ENCODE measurements around the gene EBLN1. TPM values are rescaled to one million over a fixed set of nuclear protein-coding genes. Genes with fewer than 3 reads are reported as not detected.

The EBLN1 gene
- total and polyA plus RNA-seq, 2 of the 8 experiments (the other 6 are each of a cell fraction or from before 2014, with no cell fraction given): not detected

DNA sequence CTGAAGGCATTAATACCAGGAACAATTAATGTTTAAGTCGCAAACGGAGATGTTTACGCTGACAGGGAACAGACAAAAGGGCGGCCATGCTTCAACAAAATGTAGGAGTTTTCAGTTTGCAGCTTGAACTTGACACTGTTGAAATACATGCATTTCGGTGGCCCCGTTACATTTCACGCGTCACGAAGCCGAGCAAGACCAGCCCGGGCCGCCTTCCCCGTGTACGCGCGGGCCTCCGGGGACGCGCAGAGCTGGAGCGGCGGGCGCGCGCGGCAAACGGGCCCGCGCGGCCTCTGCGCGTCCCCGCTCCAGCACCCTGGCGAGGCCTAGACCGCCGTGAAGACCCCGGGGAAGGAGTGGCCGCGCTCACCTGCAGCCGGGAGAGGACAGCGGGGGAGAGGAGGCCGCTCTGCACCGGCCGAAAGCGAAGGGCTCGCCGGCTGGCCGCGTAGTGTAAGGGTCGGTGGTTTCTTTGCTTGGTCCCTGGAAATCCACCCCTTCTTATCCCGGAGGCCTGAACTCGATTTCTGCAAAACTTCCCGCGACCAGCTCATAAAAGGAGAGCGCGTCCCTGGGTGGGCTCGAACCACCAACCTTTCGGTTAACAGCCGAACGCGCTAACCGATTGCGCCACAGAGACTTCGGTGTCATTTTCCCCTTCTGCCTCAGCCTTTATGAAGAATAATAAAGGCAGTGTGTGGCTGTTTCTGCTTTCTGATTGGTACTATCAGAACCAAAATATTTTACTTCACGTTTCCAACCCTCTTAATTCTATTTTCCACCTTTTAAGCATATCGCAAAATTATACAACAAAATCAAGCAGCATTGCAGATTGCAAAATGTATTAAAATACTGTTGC, 11.4 kb upstream of the EBLN1 start:
- Histone ChIP-seq H2BK120ac (replicated peaks; ENCODE audit: low read depth, low read length) (no peak overlapping the region), H3K9me3 (ENCODE audit: insufficient read depth in 2 of 2, low read depth in 1 of 2, low read length in 1 of 2) (no peaks in the 10 kb centered on the region), H3K4ac (replicated peaks; ENCODE audit: insufficient read length, low read depth, low read length) (no peak overlapping the region), H3K18ac (ENCODE audit: extremely low read depth, low read length) (peak overlapping the region; percentile 76; the same call in 1 of the 2 replicates), H2BK12ac (ENCODE audit: low read depth, low read length) (no peak overlapping the region), H4K8ac (ENCODE audit: extremely low read depth, insufficient read depth, low read length) (no peak overlapping the region), H3K9ac (replicated peaks in 1 of 4; ENCODE audit: extremely low read depth in 1 of 4, low read depth in 3 of 4, low read length in 3 of 4) (peak overlapping the region; percentile 81 to 85 (median 84)), H3K79me1 (ENCODE audit: low read depth, low read length) (no peaks in the 10 kb centered on the region), H4K5ac (ENCODE audit: insufficient read length, low read depth, low read length) (peak overlapping the region; percentile 55), H3K27me3 (replicated peaks in 1 of 4; ENCODE audit: control insufficient read depth in 3 of 4, extremely low read depth in 1 of 4, insufficient read depth in 3 of 4, low read length in 3 of 4) (peaks cover 0 to 2% (median 0%) of the 10 kb centered on the region in 4 experiments; a peak in 1 of 7 replicates), H3K27ac (ENCODE audit: low read depth, low read length) (peak overlapping the region; percentile 71; the same call in 1 of the 2 replicates), H3K4me2 (ENCODE audit: insufficient read depth in 1 of 2, low read depth in 2 of 2, low read length in 2 of 2) (peak overlapping the region; percentile 66 to 68), H3K4me1 (replicated peaks in 1 of 4; ENCODE audit: control insufficient read depth in 3 of 4, insufficient read depth in 4 of 4, low read length in 3 of 4) (no peaks in the 10 kb centered on the region), H2BK20ac (ENCODE audit: low read length) (no peak overlapping the region), H3K23ac (ENCODE audit: insufficient read length) (no peak overlapping the region), H3K4me3 (ENCODE audit: extremely low read depth in 1 of 4, insufficient read depth in 2 of 4, low read depth in 3 of 4, low read length in 4 of 4) (peak overlapping the region; percentile 84 to 95 (median 88)), H2AFZ (ENCODE audit: low read length) (peak overlapping the region; percentile 99), H4K91ac (replicated peaks; ENCODE audit: insufficient read length, low read length) (no peak overlapping the region), H2BK15ac (ENCODE audit: low read length) (no peak overlapping the region), H4K20me1 (replicated peaks in 1 of 2; ENCODE audit: control insufficient read depth in 1 of 2, insufficient read depth in 2 of 2, low read length in 2 of 2) (no peaks in the 10 kb centered on the region), H3K14ac (ENCODE audit: insufficient read length) (no peak overlapping the region), H3K56ac (replicated peaks; ENCODE audit: insufficient read length, low read depth, low read length) (no peak overlapping the region), H2AK5ac (ENCODE audit: low read depth, low read length) (no peak overlapping the region), H3K23me2 (ENCODE audit: low read depth, low read length) (no peaks in the 10 kb centered on the region), H3K79me2 (ENCODE audit: control insufficient read depth in 1 of 2, insufficient read depth in 2 of 2, low read length in 2 of 2) (no peaks in the 10 kb centered on the region), H3K36me3 (ENCODE audit: control insufficient read depth in 2 of 4, insufficient read depth in 4 of 4, low read length in 3 of 4) (no peaks in the 10 kb centered on the region), H2BK5ac (ENCODE audit: low read depth, low read length) (no peak overlapping the region)
- ChIA-PET POLR2A (ENCODE audit: partially characterized antibody) (interaction anchor here (0.9 to 1.2 kb wide), 2 partner anchors 17 to 87 kb away, joined by 3 read pairs; partner anchors contain the start of gene COMMD3), CTCF (ENCODE audit: partially characterized antibody) (interaction anchor here (1.1 to 2.1 kb wide), 4 partner anchors 10 to 238 kb away, joined by 3 to 5 read pairs (median 4); no protein-coding TSS in a partner anchor)
- DNase-seq (ENCODE audit: low read depth in 1 of 2, low spot score in 2 of 2) (peak; percentile 73 to 95), FAIRE-seq (peak; percentile 32)
- 1% methylated on average over 61 of the region's 65 CpGs; no CpG with 5 or more reads in 1 of the 2 experiments for WGBS, 2 experiments (ENCODE audit: extremely low coverage in 1 of 2, insufficient coverage in 1 of 2, insufficient read length in 1 of 2, insufficient replicate concordance in 2 of 2, low coverage in 1 of 2, low lambda C conversion rate in 2 of 2, missing lambda C conversion rate in 1 of 2)
- TF ChIP-seq YY1 (IDR thresholded peaks at IDR 0.05; ENCODE audit: low read depth, low read length) (peak; percentile 17; the same call in 1 of the 2 replicates), NANOG (IDR thresholded peaks at IDR 0.05; ENCODE audit: insufficient read depth, low read depth, low read length, poor library complexity, severe bottlenecking) (no peak), GABPA (IDR thresholded peaks at IDR 0.05; ENCODE audit: borderline replicate concordance, insufficient read depth, low read length) (no peak), KDM1A (IDR thresholded peaks at IDR 0.05; ENCODE audit: borderline replicate concordance, low read length) (no peak), KDM4A (IDR thresholded peaks at IDR 0.05; ENCODE audit: low read depth, low read length, severe bottlenecking) (peak; percentile 31), MAFK (IDR thresholded peaks at IDR 0.05; ENCODE audit: low read depth, low read length) (peak; percentile 85; the same call in 1 of the 2 replicates), RXRA (IDR thresholded peaks at IDR 0.05; ENCODE audit: insufficient read depth, low read depth, low read length) (no peak), EZH2 (IDR thresholded peaks at IDR 0.05; ENCODE audit: low read depth, low read length, severe bottlenecking) (no peak)
- TF ChIP-seq, protein P1, sequence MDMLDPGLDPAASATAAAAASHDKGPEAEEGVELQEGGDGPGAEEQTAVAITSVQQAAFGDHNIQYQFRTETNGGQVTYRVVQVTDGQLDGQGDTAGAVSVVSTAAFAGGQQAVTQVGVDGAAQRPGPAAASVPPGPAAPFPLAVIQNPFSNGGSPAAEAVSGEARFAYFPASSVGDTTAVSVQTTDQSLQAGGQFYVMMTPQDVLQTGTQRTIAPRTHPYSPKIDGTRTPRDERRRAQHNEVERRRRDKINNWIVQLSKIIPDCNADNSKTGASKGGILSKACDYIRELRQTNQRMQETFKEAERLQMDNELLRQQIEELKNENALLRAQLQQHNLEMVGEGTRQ (IDR thresholded peaks at IDR 0.05; ENCODE audit: low read length): no peak

All from H1 (cell line).